ENCODE measurements around the gene MSANTD2. TPM values are rescaled to one million over a fixed set of nuclear protein-coding genes. Genes with fewer than 3 reads are reported as not detected.
"Not testable (repeated sequence)": the region's sequence is repeated elsewhere in the genome, so short reads cannot be mapped to it uniquely, and the experiment has no call there.

Gene MSANTD2
- total RNA-seq, 1 donor from 2014 or later = 22.8 TPM

GRCh38 chr11:124778281-124778680 is 21.9 kb downstream of the MSANTD2 start:
- Mint-ChIP-seq H3K36me3 (ENCODE audit: unreplicated experiment) (no peaks in the 10 kb centered on the region), H3K9me3 (ENCODE audit: unreplicated experiment) (no peaks in the 10 kb centered on the region), H3K4me3 (ENCODE audit: unreplicated experiment) (no peak overlapping the region), H3K27ac (ENCODE audit: unreplicated experiment) (no peak overlapping the region), H3K4me1 (ENCODE audit: low read depth, unreplicated experiment) (no peaks in the 10 kb centered on the region), H3K27me3 (ENCODE audit: unreplicated experiment) (no peaks in the 10 kb centered on the region)
- DNase-seq = no peak
- peak; percentile 24 for TF ChIP-seq CTCF (IDR thresholded peaks at IDR 0.05; ENCODE audit: partially characterized antibody, unreplicated experiment)

- no peaks in the 10 kb centered on the region for H3K9me3 Mint-ChIP-seq (ENCODE audit: unreplicated experiment)
- DNase-seq = no peak
- H3K27ac Mint-ChIP-seq (ENCODE audit: unreplicated experiment) = no peak overlapping the region
- H3K27me3 Mint-ChIP-seq (ENCODE audit: unreplicated experiment) = no peaks in the 10 kb centered on the region
- TF ChIP-seq CTCF (IDR thresholded peaks at IDR 0.05; ENCODE audit: partially characterized antibody, unreplicated experiment) = no peak
- H3K4me3 Mint-ChIP-seq (ENCODE audit: unreplicated experiment) = no peak overlapping the region
- H3K36me3 Mint-ChIP-seq (ENCODE audit: unreplicated experiment) = no peaks in the 10 kb centered on the region
- H3K4me1 Mint-ChIP-seq (ENCODE audit: low read depth, unreplicated experiment) = no peaks in the 10 kb centered on the region
These were observed 23.2 kb downstream of the MSANTD2 start for GRCh38 chr11:124776865-124777645.

- not testable (repeated sequence) for DNase-seq; H3K9me3 Mint-ChIP-seq (ENCODE audit: unreplicated experiment); H3K36me3 Mint-ChIP-seq (ENCODE audit: unreplicated experiment); H3K4me1 Mint-ChIP-seq (ENCODE audit: low read depth, unreplicated experiment); H3K27me3 Mint-ChIP-seq (ENCODE audit: unreplicated experiment); H3K4me3 Mint-ChIP-seq (ENCODE audit: unreplicated experiment); H3K27ac Mint-ChIP-seq (ENCODE audit: unreplicated experiment)
These were observed 29.2 kb downstream of the MSANTD2 start for GRCh38 chr11:124770959-124771358.

- Mint-ChIP-seq H3K36me3 (ENCODE audit: unreplicated experiment) (no peaks in the 10 kb centered on the region), H3K27ac (ENCODE audit: unreplicated experiment) (no peak overlapping the region), H3K27me3 (ENCODE audit: unreplicated experiment) (no peaks in the 10 kb centered on the region), H3K4me1 (ENCODE audit: low read depth, unreplicated experiment) (no peaks in the 10 kb centered on the region), H3K9me3 (ENCODE audit: unreplicated experiment) (no peaks in the 10 kb centered on the region), H3K4me3 (ENCODE audit: unreplicated experiment) (no peak overlapping the region)
- no peak for TF ChIP-seq CTCF (IDR thresholded peaks at IDR 0.05; ENCODE audit: partially characterized antibody, unreplicated experiment)
- no peak for DNase-seq
These were observed 30.1 kb downstream of the MSANTD2 start for GRCh38 chr11:124769806-124770774.

GRCh38 chr11:124768914-124769313 is 31.3 kb downstream of the MSANTD2 start:
- Mint-ChIP-seq H3K27ac (ENCODE audit: unreplicated experiment) (no peak overlapping the region), H3K4me3 (ENCODE audit: unreplicated experiment) (no peak overlapping the region), H3K9me3 (ENCODE audit: unreplicated experiment) (no peaks in the 10 kb centered on the region), H3K36me3 (ENCODE audit: unreplicated experiment) (no peaks in the 10 kb centered on the region), H3K27me3 (ENCODE audit: unreplicated experiment) (no peaks in the 10 kb centered on the region), H3K4me1 (ENCODE audit: low read depth, unreplicated experiment) (no peaks in the 10 kb centered on the region)
- no peak for DNase-seq
- TF ChIP-seq CTCF (IDR thresholded peaks at IDR 0.05; ENCODE audit: partially characterized antibody, unreplicated experiment) = no peak

All from glutamatergic neuron (in vitro differentiated cells).